NCI-H1694 (cell line): Measurements from ENCODE around the gene MLLT10.

Source experiments
- DNase-seq: peaks from one replicate; lab custom pipeline; 2025; lab: John Stamatoyannopoulos, UW

Gene MLLT10

GRCh38 chr10:21517134-21518031 is 16.6 kb upstream of the MLLT10 start:
- no peak for DNase-seq

- DNase-seq: peak; percentile 82
These were observed 15.8 kb upstream of the MLLT10 start for GRCh38 chr10:21518149-21518640.

GRCh38 chr10:21518641-21519396 is 15.2 kb upstream of the MLLT10 start:
- DNase-seq: no peak

GRCh38 chr10:21519397-21519933 is 14.6 kb upstream of the MLLT10 start:
- no peak for DNase-seq

GRCh38 chr10:21519941-21520436 is 14.0 kb upstream of the MLLT10 start:
- no peak for DNase-seq

GRCh38 chr10:21520509-21520908 is 13.5 kb upstream of the MLLT10 start:
- DNase-seq: no peak

GRCh38 chr10:21520949-21521348 is 13.1 kb upstream of the MLLT10 start:
- no peak for DNase-seq

GRCh38 chr10:21521751-21522533 is 12.1 kb upstream of the MLLT10 start:
- DNase-seq: no peak

- DNase-seq: no peak
These were observed 11.2 kb upstream of the MLLT10 start for GRCh38 chr10:21522631-21523406.

GRCh38 chr10:21523557-21524008 is 10.4 kb upstream of the MLLT10 start:
- DNase-seq: peak; percentile 59

- no peak for DNase-seq
These were observed 9.9 kb upstream of the MLLT10 start for GRCh38 chr10:21524131-21524525.

GRCh38 chr10:21524526-21525366 is 9.3 kb upstream of the MLLT10 start:
- no peak for DNase-seq

GRCh38 chr10:21525367-21526187 is 8.5 kb upstream of the MLLT10 start, which contains the start of gene SKIDA1:
Gene SKIDA1, minus strand, starts transcription at chr10:21525682. Its CDS starts 7,860 bp downstream, at chr10:21517822.
- peak; percentile 89 for DNase-seq

GRCh38 chr10:21526188-21526859 is 7.7 kb upstream of the MLLT10 start:
- peak; percentile 49 for DNase-seq

- DNase-seq: no peak
These were observed 7.0 kb upstream of the MLLT10 start for GRCh38 chr10:21526860-21527597.

GRCh38 chr10:21527598-21528235 is 6.3 kb upstream of the MLLT10 start:
- peak; percentile 46 for DNase-seq
